ENCODE results near the gene HDAC4.

Gene HDAC4

DNA sequence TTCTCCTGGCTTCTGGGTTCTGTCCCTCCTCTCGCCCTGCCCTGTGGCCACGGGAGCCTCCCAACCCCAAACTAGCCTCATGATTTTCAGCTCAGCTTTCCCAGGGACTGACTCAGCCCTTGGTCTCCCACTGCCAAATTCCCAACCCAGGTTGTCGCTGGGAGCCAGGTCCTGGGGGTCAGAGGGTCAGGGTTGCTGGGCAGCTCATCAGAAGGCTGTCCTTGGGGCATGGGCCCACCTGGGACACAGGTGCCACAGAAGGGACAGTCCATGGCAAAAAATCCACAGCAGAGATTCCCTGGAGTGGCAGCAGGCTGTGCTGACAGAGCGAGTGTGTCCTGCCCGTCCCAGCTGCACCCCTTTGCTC lies 372.6 kb downstream of the HDAC4 start:
- H3K4me3 ChIP-seq (ENCODE audit: low read depth in 1 of 2, low read length in 2 of 2): no peak overlapping the region
- no peaks in the 10 kb centered on the region for H3K9me3 ChIP-seq (ENCODE audit: low read length)
- no peak overlapping the region for H3K9ac ChIP-seq (ENCODE audit: low read length)
- H3K4me1 ChIP-seq (ENCODE audit: insufficient read depth, low read length): no peaks in the 10 kb centered on the region
- no peaks in the 10 kb centered on the region for H3K36me3 ChIP-seq (ENCODE audit: insufficient read depth, low read length)
- peaks cover 0 to 4% of the 10 kb centered on the region in 2 donors for H3K27me3 ChIP-seq (ENCODE audit: control insufficient read depth in 1 of 2, insufficient read depth in 2 of 2, low read length in 2 of 2)
- no peak overlapping the region for H3K27ac ChIP-seq (ENCODE audit: low read depth, low read length)

DNA sequence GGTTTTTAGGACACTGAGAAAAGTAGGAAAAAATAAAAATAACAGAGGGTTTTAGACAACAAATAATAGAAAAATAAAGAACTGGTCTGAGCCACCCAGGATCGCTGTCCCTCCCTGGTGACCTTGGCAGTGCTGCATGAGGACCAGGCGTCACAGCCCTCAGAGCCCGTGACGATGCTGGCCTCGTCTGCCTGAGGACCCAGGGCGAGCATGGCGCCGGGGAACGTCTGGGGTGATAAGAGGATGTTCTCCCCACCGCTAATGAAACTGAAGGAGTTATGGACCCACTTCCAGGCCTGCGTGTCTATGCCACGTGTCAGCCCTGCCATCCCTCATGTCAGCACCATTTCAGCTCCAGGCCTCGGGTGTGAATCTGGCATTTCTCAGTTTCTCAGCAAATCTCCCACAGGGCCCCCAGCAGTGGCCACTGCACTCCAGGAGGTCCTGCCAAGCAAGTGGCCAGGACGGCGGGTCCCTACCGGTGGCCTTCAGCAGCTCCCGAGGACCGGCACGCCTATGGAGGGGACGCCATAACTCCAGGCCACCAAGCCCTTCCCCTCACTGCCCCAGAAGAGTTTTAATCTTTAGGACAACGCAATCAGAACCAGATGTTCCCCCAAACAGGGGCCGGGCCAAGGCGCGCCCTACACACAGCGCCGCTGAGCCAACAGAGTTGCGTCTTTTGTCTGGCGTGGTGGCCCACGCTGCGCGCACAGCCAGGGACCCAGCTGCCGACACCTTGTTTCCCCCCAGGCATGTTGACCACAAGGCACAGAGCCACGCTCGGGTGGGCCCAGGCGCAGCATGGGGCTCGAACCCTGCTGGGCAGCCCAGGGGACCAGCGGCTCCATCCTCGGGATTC lies 373.2 kb downstream of the HDAC4 start:
- H3K9ac ChIP-seq (ENCODE audit: low read length): no peak overlapping the region

DNA sequence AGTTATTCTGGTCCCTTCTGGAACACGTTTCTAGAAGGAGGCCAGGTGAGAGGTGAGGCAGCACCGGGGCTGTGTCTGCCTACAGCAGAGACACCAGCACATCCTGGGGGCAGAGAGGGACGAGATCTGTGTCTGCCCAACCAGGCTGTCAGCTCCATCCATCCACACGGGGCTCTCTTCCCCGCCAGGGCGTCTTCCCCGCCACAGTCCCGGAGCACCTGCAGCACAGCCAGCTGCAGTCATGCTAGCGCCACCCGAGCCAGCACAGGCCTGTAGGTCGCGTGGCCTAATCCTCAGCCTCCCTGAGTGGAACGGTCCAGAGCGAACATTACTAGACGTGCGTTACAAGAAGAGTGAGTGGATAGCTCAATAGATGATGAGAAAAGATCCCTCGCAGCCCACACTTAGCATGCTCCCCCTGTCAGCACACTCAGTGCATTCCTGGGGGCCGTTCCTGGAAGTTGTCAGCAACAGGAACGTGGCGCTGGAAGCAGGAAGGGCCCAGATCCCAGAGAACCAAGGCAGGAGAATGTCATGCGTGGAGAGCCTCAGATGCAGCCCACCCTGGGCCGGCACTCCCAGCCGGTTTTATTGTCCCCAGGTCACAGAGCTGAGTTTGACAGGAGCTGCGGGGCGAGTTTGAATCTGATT lies 374.0 kb downstream of the HDAC4 start:
- no peak overlapping the region for H3K4me3 ChIP-seq (ENCODE audit: low read depth in 1 of 2, low read length in 2 of 2)
- no peak overlapping the region for H3K9ac ChIP-seq (ENCODE audit: low read length)
- H3K9me3 ChIP-seq (ENCODE audit: low read length): no peaks in the 10 kb centered on the region
- no peaks in the 10 kb centered on the region for H3K36me3 ChIP-seq (ENCODE audit: insufficient read depth, low read length)
- peaks cover 0 to 4% of the 10 kb centered on the region in 2 donors for H3K27me3 ChIP-seq (ENCODE audit: control insufficient read depth in 1 of 2, insufficient read depth in 2 of 2, low read length in 2 of 2)
- no peaks in the 10 kb centered on the region for H3K4me1 ChIP-seq (ENCODE audit: insufficient read depth, low read length)
- H3K27ac ChIP-seq (ENCODE audit: low read depth, low read length): no peak overlapping the region

More for the DNA sequence above, 373.2 kb downstream of the HDAC4 start:
- Histone ChIP-seq H3K36me3 (ENCODE audit: insufficient read depth, low read length) (no peaks in the 10 kb centered on the region), H3K4me3 (ENCODE audit: low read depth in 1 of 2, low read length in 2 of 2) (no peak overlapping the region), H3K4me1 (ENCODE audit: insufficient read depth, low read length) (no peaks in the 10 kb centered on the region), H3K27ac (ENCODE audit: low read depth, low read length) (no peak overlapping the region), H3K9me3 (ENCODE audit: low read length) (no peaks in the 10 kb centered on the region), H3K27me3 (ENCODE audit: control insufficient read depth in 1 of 2, insufficient read depth in 2 of 2, low read length in 2 of 2) (peaks cover 0 to 4% of the 10 kb centered on the region in 2 donors)

DNA sequence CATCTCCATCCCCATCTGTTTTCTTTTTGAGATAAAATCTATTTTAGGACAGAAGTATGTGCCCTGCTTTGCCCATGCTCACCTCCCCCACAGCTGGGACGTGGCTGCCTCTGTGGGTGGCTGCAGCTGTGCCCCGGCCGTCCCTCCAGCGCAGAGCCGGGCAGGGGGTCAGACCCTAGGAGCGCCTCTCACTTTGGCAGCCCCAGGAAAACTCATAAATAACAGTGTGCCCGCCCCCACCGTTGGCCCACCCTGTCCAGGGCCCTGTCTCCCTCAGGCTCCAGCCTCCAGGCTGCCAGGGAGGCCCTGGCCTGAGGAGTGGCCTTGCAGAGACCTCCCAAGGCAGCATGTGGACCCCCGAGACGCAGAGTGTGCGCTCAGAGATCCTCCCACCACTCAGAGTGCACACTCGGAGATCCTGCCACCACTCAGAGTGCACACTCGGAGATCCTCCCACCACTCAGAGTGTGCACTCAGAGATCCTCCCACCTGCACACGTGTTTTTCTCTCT lies 374.8 kb downstream of the HDAC4 start:
- H3K9me3 ChIP-seq (ENCODE audit: low read length): no peaks in the 10 kb centered on the region
- no peak overlapping the region for H3K9ac ChIP-seq (ENCODE audit: low read length)
- H3K36me3 ChIP-seq (ENCODE audit: insufficient read depth, low read length): no peaks in the 10 kb centered on the region
- H3K27ac ChIP-seq (ENCODE audit: low read depth, low read length): no peak overlapping the region
- H3K27me3 ChIP-seq (ENCODE audit: control insufficient read depth in 1 of 2, insufficient read depth in 2 of 2, low read length in 2 of 2): peaks cover 0 to 4% of the 10 kb centered on the region in 2 donors
- H3K4me3 ChIP-seq (ENCODE audit: low read depth in 1 of 2, low read length in 2 of 2): no peak overlapping the region
- H3K4me1 ChIP-seq (ENCODE audit: insufficient read depth, low read length): no peaks in the 10 kb centered on the region

DNA sequence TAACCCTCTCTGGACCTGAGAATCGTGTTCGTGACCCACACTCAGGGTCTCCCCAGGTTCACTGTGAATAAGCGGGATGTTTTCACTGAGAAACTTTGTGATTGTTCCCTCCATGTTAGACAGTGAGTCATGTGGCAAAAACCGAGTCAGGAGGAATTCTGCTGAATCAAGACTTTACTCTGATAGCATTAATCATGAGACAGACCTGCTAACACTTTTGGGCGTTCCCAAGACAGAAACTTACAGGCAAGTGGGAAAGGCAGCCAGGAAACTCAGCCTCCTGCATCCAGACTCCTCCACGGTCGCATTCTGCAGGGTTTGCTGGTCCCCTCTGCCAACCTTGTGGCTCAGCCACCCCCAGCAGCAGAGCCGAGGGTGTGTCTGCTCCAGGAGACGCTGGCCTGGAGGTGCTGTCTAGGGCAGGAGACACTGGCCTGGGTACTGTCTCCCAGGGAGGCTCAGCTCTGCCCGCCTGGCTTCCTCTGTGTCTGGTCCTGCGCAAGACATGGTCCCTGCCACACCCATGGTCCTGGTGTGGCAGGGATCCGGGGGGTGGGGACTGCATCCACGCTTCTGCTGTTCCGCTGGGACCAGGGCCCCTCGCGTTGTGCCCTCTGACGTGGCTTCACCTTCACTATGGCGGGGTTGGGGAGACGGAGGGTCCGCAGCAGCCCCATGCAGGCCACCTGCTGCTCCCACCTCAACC lies 375.6 kb downstream of the HDAC4 start:
- Histone ChIP-seq H3K36me3 (ENCODE audit: insufficient read depth, low read length) (no peaks in the 10 kb centered on the region), H3K9ac (ENCODE audit: low read length) (no peak overlapping the region), H3K9me3 (ENCODE audit: low read length) (no peaks in the 10 kb centered on the region), H3K4me3 (ENCODE audit: low read depth in 1 of 2, low read length in 2 of 2) (no peak overlapping the region), H3K27me3 (ENCODE audit: control insufficient read depth in 1 of 2, insufficient read depth in 2 of 2, low read length in 2 of 2) (peaks cover 0 to 4% of the 10 kb centered on the region in 2 donors), H3K27ac (ENCODE audit: low read depth, low read length) (no peak overlapping the region), H3K4me1 (ENCODE audit: insufficient read depth, low read length) (no peaks in the 10 kb centered on the region)

DNA sequence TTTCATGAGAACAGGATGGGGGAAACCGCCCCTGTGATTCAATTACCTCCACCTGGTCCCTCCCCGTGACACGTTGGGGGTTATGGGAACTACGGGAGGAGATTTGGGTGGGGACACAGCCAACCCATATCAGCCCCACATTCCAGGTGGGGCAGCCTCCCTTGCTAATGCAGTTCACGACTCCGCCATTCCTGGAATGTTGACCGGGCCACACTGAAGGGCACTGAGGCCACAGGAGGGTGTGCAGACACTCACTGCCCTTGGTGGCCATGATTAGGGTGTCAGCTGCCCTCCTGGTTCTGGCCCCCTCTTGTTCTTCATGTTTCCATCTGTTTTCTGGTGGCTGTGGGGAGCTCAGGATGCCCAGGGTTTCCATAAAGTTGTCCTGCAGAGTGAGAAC lies 376.6 kb downstream of the HDAC4 start:
- Histone ChIP-seq H3K4me1 (ENCODE audit: insufficient read depth, low read length) (no peaks in the 10 kb centered on the region), H3K27ac (ENCODE audit: low read depth, low read length) (no peak overlapping the region), H3K4me3 (ENCODE audit: low read depth in 1 of 2, low read length in 2 of 2) (no peak overlapping the region), H3K36me3 (ENCODE audit: insufficient read depth, low read length) (no peaks in the 10 kb centered on the region), H3K27me3 (ENCODE audit: control insufficient read depth in 1 of 2, insufficient read depth in 2 of 2, low read length in 2 of 2) (peaks cover 0 to 4% of the 10 kb centered on the region in 2 donors), H3K9ac (ENCODE audit: low read length) (no peak overlapping the region), H3K9me3 (ENCODE audit: low read length) (no peaks in the 10 kb centered on the region)

DNA sequence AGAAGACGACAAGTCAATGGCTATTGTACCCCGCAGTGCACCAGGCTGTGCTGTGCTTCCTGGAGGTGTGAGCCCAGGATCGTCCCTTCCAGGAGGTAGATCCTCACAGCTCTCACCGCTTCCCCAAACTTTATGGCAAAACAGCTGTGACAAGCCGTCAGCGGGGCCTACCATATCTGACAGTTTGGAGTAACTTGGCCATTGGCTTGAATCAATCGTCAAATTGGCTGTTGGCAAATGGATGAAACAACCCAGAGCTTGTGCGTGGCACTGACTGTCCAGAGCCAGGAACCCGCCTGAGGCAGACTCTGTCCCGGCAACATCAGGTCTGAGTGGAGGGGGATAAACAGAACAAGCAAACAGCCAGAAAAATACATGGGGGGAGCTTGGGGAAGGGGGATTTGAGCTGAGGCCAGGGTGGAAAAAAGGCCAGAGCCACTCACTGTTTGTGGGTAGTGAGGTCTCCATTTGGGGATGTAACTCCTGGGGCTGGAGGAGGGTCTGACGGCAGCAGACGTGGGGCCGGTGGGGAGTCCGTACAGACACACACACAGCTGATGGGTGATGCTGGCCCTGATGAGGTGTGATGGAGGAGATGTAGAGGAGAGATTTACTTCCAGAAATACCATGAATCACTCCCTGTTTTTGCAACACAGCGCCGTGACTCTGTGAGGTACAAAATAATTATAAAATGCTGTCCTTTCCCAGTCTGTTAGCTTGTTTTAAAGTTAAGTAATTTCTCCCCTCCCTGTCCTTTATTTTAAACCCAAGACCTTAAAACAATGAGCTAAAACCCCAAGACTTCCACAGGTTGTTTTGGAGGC lies 378.2 kb downstream of the HDAC4 start:
- no peak overlapping the region for H3K9ac ChIP-seq (ENCODE audit: low read length)
- no peaks in the 10 kb centered on the region for H3K9me3 ChIP-seq (ENCODE audit: low read length)
- no peaks in the 10 kb centered on the region for H3K4me1 ChIP-seq (ENCODE audit: insufficient read depth, low read length)
- no peaks in the 10 kb centered on the region for H3K36me3 ChIP-seq (ENCODE audit: insufficient read depth, low read length)
- no peak overlapping the region for H3K27ac ChIP-seq (ENCODE audit: low read depth, low read length)
- H3K27me3 ChIP-seq (ENCODE audit: control insufficient read depth in 1 of 2, insufficient read depth in 2 of 2, low read length in 2 of 2): peaks cover 0 to 4% of the 10 kb centered on the region in 2 donors
- no peak overlapping the region for H3K4me3 ChIP-seq (ENCODE audit: low read depth in 1 of 2, low read length in 2 of 2)

DNA sequence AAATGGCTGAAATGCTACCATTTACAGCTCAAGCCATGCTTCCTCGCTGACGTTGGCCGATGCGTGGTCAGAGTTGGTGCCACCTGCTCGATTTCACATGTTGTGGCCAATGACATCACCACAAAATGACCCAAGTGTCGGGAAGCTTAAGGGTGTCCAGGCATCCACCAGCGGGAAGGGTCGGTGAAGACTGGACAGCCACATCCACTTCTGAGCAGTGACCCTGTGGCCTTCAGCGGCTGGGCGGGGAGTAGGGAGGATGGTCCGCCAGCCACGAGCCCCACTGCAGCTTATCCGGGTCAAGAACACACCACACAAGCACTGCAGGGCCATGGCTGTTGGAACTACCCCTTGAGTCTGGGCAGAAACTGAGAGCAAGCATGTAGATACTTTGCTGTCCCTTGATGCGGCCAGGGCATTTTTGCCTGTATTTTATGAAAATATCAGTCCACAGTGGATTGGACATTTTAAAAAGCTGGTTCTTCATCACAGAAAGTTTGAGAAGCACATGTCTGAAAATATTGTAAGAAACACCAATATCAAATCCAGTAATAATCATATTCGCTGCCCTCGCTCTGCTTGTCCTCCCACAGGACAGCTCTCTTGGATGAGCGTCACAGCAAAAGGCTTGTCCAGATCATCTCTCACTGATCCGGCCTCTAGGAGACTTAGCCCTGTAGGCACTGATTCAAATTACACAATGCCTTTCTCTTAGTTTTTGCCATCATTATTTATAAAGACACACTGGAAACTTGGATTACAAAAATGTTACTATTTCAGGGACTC lies 379.0 kb downstream of the HDAC4 start:
- Histone ChIP-seq H3K4me3 (ENCODE audit: low read depth in 1 of 2, low read length in 2 of 2) (no peak overlapping the region), H3K9ac (ENCODE audit: low read length) (no peak overlapping the region), H3K36me3 (ENCODE audit: insufficient read depth, low read length) (no peaks in the 10 kb centered on the region), H3K27me3 (ENCODE audit: control insufficient read depth in 1 of 2, insufficient read depth in 2 of 2, low read length in 2 of 2) (peaks cover 0 to 4% of the 10 kb centered on the region in 2 donors), H3K9me3 (ENCODE audit: low read length) (no peaks in the 10 kb centered on the region), H3K27ac (ENCODE audit: low read depth, low read length) (no peak overlapping the region), H3K4me1 (ENCODE audit: insufficient read depth, low read length) (no peaks in the 10 kb centered on the region)

DNA sequence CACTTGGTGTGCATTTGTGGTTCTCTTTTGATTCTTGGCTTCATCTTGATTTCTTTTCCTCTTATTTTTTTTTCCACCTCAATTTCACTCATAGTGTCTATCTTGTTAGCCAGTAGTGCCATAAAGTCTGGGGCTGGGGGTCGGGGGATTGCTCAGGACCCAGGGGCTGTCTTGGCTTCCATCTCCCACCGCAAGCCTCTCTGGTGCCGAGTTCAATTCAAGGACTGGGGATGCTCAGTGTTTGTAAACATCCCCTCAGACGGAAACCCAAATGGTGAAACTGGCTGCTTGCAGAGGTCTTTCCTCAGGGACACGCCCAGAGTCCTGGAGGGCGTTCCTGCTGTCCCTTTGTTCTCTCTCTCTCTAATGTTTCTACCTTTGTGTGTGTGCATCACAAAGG lies 379.6 kb downstream of the HDAC4 start:
- Histone ChIP-seq H3K27me3 (ENCODE audit: control insufficient read depth in 1 of 2, insufficient read depth in 2 of 2, low read length in 2 of 2) (peaks cover 0 to 3% of the 10 kb centered on the region in 2 donors), H3K27ac (ENCODE audit: low read depth, low read length) (no peak overlapping the region), H3K9ac (ENCODE audit: low read length) (no peak overlapping the region), H3K36me3 (ENCODE audit: insufficient read depth, low read length) (no peaks in the 10 kb centered on the region), H3K4me3 (ENCODE audit: low read depth in 1 of 2, low read length in 2 of 2) (no peak overlapping the region), H3K4me1 (ENCODE audit: insufficient read depth, low read length) (no peaks in the 10 kb centered on the region), H3K9me3 (ENCODE audit: low read length) (no peaks in the 10 kb centered on the region)

DNA sequence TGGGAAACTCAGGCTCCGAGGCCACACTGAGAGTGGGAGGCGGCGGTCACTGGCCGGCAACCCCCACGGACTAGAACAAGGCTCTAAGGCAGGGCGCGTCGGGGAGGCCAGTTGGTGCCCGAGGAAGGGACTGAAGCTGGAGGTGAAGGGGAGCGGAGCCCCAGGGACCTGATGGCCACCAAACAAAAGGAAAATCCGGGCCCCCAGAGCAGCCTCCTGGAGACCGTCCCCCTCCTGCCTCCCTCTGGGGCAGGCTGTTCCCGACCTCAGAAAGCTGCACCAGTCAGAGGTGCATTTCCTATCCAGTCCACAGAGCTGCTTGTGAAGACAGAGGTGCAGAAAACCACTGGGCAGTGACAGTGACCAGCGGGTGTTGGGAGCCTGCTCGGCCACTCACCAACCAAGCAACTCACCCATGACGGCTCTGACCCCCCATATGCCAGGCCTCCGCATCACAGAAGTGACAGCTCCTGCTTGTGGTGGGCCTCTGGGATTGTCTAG lies 380.2 kb downstream of the HDAC4 start:
- Histone ChIP-seq H3K4me3 (ENCODE audit: low read depth in 1 of 2, low read length in 2 of 2) (no peak overlapping the region), H3K27ac (ENCODE audit: low read depth, low read length) (no peak overlapping the region), H3K9ac (ENCODE audit: low read length) (no peak overlapping the region), H3K4me1 (ENCODE audit: insufficient read depth, low read length) (no peaks in the 10 kb centered on the region), H3K27me3 (ENCODE audit: control insufficient read depth in 1 of 2, insufficient read depth in 2 of 2, low read length in 2 of 2) (no peaks in the 10 kb centered on the region), H3K9me3 (ENCODE audit: low read length) (no peaks in the 10 kb centered on the region), H3K36me3 (ENCODE audit: insufficient read depth, low read length) (no peaks in the 10 kb centered on the region)
